Ovary (tissue), 3 donors: Measurements from ENCODE around the gene SRRM5.

Experiments used
- POLR2A ChIP-seq: fragments of 450-650 bp; IDR thresholded peaks from one replicate; pipeline ENCODE4 v1.6.1; 2017; ENCODE audit warnings: antibody characterized with exemption, mild to moderate bottlenecking, moderate library complexity
- TF ChIP-seq, protein P1 (sequence below), 3 donors: fragments of 450-650 bp in 2 of 3; fragments of 200-600 bp in 1 of 3; IDR thresholded peaks; one replicate each; pipeline versions ENCODE4 v1.5.1 to v1.8.0; 2016 to 2022; ENCODE audit warnings: antibody characterized with exemption in 3 of 3, mild to moderate bottlenecking in 1 of 3
- donor health status: DM: no; HTN: no; CAD: no.

DNA sequence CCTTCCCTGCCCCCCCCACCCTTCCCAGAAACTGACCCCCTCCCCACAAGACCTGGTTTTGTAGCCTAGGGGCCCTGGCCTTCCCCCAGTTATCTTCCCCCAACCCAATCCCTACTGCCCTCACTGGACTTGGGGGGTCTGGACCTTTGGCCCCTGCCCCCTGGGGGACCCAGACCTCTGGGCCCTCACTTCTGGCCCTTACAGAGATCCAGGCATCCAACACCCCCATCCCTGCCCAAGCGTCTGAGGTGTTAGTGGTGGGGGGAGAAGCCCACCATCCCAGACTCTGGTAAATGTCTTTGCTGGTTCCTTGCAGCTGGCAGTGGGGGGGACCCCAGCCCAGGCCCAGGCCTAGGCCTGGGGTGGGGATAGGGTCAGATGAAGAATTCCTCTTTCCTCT lies 11.1 kb downstream of the SRRM5 start:
- TF ChIP-seq, protein P1, sequence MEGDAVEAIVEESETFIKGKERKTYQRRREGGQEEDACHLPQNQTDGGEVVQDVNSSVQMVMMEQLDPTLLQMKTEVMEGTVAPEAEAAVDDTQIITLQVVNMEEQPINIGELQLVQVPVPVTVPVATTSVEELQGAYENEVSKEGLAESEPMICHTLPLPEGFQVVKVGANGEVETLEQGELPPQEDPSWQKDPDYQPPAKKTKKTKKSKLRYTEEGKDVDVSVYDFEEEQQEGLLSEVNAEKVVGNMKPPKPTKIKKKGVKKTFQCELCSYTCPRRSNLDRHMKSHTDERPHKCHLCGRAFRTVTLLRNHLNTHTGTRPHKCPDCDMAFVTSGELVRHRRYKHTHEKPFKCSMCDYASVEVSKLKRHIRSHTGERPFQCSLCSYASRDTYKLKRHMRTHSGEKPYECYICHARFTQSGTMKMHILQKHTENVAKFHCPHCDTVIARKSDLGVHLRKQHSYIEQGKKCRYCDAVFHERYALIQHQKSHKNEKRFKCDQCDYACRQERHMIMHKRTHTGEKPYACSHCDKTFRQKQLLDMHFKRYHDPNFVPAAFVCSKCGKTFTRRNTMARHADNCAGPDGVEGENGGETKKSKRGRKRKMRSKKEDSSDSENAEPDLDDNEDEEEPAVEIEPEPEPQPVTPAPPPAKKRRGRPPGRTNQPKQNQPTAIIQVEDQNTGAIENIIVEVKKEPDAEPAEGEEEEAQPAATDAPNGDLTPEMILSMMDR (IDR thresholded peaks at IDR 0.05), result no peak
- no peak for TF ChIP-seq POLR2A
